Endometrial microvascular endothelial cells (primary cell): ENCODE results near the gene LY6G5C. TPM values are rescaled to one million over a fixed set of nuclear protein-coding genes. Genes with fewer than 3 reads are reported as not detected.

Source experiments
- in situ Hi-C: cut with HindIII; loops from 2 replicates; pipeline ENCODE4 v1.10.0; 2017; ENCODE audit warnings: low sequenced_read_pairs, low pct_unique_long_range_greater_than_20kb; ENCODE audit errors: inconsistent ontology term
- total RNA-seq: library from RNA; depleted of rRNA; stranded (reverse); fragments of >200 nt; gene quantifications from one replicate; pipeline ENCODE4 v1.2.3, GENCODE V29; 2015; ENCODE audit errors: inconsistent ontology term

Gene LY6G5C
- total RNA-seq, 1 donor from 2014 or later: 0.93 TPM

DNA sequence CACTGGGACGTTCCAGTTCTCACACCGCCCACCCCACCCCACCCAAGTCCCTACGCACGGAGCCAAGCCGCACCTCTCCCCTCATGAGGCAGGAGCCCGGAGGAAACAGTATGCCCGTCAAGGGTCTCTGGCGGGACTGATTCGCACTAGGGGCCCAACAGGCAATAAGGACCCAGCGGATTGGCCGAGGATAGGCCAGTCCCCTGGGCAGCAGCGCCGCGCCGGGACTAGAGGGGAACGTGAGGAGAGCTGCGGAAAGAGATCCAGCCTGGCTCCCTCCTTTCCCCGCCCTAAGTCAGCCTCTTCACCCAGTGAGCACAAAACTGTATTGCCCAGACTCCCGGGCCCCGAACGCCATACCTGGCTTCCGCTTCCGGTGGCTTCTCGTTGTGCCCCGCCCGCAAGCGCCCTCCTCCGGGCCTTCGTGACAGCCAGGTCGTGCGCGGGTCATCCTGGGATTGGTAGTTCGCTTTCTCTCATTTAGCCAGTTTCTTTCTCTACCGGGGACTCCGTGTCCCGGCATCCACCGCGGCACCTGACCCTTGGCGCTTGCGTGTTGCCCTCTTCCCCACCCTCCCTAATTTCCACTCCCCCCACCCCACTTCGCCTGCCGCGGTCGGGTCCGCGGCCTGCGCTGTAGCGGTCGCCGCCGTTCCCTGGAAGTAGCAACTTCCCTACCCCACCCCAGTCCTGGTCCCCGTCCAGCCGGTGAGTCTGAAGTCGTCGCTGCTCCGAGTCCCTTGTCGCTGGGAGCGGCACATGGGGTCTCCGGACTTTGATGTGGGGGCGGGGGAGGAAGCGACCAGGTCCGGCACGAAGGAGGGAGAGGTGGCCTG is 15.1 kb downstream of the LY6G5C start, which contains the start of gene CSNK2B:
Gene CSNK2B, plus strand, starts transcription at position 580 of the 836 bp plus-strand sequence. CDS start 752 bp downstream, outside the sequence.
- in situ Hi-C loops: no loop called here

DNA sequence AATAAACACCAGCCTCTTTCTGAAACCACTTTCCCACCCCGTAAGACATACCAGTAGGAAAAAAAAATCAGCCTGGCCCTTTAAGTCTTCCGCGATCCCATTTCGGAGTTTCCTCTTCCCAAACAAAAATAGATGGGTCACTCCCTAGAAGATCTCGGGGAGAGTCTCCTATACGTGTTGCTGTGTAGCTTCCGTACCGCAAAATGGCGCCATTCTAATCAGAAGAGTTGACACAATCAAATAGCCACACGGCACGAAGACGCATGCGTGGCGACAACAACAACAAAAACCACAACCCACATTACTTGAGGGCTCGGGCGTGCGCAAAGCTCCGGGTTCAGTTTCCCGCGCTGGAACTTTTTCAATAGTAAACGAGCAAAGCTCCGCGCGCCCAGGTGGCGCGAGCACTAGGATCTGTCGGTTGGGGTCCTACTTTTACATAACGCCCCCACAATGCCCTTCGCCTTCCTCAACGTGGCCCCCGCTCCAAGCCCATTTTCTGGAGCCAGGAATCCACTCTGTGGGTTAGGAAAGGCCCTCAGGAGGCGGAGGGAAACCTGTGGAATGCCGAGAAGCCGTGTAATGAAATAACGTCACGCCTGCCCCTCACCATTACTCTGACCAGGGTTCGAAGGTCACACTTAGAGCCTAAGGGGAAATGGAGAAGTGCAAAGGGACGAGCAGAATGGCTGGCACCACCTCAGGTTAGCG is 15.9 kb downstream of the LY6G5C start, which contains the start of gene GPANK1:
Gene GPANK1, minus strand, starts transcription at position 208 of the 711 bp plus-strand sequence. CDS start 519 bp downstream, outside the sequence.
- in situ Hi-C loops: no loop called here

DNA sequence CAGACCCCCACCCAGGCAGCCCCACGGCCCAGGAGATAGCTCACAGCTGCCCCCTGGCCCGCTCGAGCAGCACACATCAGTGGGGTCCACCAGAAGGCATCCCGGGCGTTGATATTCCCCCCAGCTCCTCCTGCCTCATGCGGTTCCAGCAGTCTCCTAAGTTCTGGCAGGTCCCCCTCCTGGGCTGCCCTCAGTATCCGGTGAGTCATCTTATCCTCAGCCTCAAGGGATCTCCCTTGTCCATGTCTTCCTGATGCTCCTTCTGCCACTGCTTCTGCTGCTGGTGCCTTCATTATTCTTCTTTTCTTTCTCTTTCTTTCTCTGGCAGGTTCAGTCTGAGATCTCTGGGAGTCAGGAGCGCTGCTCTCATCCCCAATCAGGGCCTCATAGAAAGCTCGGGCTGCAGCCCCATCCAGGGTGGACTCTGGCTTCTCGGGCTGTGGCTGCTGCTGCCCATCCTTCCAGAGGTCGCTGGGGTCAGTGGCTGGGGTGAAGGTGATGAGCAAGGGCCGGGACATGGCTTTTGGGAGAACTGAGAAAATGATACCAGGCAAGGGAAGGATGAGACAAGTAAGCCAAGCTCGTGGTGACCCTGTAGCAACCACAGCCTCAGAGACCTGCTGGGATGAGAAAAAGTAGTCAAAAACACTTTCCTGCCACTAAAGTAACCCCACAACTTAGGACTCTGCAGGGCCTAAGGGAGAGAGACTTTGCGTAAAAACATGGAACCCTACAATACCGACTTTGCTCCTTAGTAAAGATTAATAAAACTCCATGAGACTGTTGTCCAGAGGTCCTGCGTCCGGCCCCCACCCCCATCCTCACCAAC is 16.7 kb downstream of the LY6G5C start:
- in situ Hi-C loops: no loop called here

DNA sequence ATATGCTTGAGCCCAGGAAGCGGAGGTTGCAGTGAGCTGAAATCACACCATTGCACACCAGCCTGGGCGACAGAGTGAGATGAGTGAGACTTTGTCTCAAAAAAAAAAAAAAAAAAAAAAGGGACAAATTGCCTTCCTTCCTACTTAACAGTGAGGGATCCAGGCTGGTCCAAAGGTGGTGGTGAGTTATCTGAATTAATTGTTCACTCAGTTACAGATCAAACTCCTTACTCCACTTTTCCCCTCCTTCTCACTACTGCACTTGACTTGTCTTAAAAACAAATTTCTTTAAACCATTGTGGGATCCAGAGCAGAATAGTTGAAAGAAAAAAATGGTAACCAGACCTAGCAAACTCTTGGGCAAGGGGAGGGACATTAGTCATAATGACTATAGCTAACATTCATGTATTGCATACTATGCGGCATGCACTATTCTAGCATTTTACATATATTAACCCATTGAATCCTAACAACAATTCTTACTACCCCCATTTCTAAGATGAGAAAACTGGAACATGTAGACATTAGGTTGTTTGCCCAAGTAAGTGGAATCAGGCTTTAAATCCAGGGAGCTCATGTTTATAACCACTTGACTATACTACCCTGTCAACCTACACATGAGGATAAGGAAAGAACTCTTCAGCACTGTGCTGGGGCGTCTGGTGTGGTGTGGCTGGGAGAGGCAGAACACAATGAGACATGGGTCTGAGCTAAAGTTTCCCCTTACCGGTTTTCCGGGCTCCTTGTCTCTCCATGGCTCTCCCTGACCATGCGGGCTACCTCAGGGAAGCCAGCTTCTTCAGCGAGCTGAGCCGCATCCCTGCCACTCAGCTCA is 17.5 kb downstream of the LY6G5C start:
- in situ Hi-C loops: no loop called here

DNA sequence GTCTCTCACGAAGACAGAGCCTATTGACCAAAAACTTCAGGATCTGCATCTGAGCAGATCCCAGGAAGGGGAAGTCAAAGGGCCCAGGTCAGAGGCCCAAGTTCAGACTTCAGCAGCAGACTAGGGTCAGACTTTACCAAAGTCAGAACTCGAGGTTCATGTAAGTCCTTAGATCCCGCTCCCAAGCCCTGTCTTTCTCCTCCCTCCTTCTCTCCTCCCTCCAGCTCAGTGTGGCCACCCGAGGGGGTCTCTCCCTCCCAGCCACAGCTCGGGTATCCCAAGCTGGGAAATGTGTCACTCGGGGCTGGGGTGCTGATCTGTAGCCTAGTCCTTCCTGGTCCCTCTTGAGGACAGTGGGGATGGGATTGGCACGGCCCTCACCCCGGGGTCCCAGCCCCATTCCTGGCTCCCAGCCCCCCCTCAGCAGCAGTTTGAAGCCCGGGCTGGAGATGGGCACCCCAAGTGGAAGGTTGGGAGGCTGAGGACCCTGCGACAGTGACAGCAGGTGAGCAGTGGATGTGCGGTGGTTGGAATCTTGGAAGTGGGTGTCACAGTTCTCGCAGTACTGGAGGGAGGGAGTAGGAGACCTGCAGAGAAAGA is 18.6 kb downstream of the LY6G5C start:
- in situ Hi-C loops: no loop called here

DNA sequence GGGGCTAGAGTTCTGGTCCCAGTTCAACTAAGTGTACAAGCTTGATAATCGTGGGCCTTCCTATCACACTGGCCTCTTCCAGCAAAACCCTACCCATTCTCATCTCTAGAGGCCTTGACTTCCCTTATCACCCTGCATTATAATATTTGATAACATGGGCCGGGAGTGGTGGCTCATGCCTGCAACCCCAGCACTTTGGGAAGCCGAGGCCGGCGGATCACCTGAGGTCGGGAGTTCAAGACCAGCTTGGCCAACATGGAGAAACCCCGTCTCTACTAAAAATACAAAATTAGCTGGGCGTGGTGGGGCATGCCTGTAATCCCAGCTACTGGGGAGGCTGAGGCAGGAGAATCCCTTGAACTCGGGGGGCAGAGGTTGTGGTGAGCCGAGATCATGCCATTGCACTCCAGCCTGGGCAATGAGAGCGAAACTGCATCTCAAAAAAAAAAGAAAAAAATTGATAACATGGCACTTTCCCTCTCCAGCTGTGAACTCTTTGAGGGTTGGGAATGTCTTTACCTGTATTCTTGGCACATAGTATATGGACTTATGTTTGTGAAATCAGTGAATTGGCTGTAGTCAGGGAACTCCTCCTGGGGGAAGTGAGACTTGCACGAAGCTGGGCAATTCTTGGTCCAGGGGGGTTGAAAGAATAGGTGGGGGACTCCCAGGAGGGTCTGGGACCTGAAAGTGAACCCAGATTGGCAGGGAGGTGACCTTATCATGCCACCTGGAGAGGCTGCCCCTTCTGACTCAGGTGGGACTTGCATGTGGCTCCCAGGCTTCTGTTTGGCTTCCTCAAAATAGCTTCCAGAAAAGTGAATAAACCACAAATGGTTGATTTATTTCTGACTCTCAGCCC is 19.4 kb downstream of the LY6G5C start:
- in situ Hi-C loops: no loop called here

DNA sequence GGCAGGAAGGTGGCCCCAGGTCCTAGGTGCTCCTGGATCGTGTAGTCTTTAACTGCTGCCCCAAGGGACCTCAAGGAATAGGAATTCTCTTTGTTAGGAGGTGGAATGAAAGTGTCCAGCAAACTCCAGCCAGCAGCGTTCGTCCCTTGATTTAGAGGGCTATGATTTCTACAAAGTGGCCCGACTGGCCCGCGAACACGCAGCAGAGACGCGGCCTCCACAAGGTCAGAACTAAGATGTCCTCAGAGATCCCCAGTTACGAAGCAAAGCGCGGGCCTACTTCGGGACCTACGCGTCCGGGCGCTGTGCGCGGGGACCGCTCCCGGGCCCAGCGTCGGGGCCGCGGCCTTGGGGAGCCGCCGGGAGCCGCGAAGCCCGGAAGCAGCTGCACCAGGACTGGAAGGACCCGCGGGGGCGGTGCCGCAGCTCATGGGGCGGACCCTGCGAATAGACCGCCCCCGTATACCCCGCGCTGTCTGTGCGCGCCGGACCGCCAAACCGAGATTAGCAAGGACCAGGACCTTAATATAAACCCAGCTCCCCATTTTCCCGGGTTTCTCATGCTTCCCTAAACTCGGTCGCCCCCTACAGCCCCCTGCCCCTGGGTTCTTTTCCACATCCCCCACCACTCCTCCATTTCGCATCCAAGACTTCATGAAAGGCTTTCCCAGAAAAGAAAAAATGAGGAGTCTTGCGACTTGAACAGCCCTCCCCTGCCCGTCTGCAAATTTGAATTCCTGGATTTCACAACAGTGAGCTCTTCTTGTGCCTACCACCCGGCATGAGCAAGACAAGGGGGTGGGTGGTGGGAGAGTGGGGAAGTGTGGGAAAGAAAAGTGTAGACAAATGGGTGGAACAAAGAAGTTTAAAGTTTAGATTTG is 20.2 kb downstream of the LY6G5C start, which contains the start of gene C6orf47:
Gene C6orf47, minus strand, starts transcription at position 398 of the 881 bp plus-strand sequence. CDS start 831 bp downstream, outside the sequence.
- in situ Hi-C loops: no loop called here

DNA sequence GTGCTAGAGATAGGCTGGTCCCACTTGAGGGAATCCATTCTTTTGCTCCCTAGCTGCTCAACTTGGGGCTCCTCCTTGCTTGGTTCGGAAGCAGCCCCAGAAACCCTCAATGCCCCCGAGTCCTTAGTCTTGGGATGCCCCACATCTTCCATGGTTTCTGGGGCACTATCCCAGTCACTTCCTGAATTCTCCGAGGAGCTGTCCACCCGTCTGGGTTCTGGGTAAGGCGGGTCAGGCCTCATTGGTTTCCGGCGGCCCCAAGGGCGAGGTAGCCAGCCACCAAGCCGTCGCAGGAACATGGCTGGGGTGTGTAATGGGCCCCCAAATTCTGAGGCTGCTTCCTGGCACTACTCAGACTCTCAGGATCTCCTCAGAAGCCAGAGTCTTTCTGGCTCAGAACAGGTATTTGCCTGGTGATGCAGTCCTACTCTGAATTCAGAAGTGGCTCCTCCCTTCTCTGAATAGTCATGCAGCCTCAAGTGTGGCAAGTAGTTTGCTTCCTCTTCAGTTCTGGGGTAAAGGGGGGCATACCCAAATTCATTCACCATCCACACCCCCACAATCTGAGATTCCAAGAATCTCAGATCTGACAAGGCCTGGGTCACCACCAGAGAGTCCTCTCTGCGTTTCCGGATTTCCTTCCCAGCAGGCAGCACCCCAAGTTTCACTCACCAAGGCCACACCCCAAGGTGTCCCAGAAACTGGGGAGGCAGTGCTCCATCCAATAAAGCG is 21.1 kb downstream of the LY6G5C start:
- in situ Hi-C loops: no loop called here

DNA sequence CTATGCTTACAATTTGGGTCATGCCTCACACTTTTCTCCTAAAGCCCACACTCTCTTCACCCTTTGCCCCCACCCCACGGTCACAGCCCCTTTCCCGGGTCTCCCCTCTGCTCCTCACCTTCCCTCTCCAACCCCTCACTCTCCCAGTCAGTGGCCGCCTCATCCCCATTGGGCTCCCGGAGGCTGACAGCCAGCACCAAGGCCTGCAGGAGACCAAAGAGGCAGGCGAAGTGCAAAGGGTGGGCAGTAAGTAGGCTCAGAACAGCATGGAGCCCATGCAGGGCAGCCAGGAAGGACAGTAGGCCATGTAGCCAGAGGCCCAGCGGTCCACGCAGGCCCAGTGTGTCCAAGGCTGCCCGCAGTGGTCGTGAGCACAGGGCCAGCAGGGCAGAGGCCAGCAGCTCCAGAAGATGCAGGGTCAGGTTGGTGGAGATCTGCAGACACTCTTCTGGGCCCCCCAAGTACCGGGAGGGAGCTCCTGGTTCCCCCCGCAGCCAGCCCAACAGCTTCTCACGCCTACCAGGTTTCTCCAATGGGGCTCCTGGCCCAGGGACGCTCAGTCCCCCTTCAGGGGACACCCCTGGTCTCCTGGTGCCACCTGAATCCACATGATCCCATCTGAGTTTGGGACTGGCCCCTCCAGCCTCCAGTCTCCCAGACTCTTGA is 21.8 kb downstream of the LY6G5C start:
- in situ Hi-C loops: no loop called here

DNA sequence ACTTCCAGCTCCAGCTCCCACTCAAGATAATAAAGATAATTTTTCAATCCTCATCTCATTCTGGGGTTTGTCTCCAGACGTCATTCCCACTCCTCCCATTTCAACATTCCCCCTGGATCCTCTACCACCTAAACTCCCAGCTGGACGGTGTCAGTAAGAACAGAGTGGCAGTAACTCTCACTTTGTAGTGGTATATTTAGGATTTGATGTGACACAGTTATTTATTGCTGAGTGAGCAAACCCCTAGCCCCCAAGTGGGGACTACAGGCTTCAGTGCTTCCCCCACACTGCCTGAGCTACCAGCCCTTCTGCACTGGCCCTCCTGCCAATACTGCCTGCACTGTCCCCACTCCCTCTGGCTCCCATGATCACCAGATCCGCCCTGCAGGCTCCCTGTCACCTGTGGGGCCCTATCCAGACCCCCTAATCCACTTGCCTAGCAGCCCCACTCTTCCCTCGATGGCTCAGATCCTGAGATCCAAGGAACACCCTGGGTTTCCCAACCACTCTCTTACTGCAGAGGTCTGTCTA is 22.6 kb downstream of the LY6G5C start:
- in situ Hi-C loops: no loop called here

DNA sequence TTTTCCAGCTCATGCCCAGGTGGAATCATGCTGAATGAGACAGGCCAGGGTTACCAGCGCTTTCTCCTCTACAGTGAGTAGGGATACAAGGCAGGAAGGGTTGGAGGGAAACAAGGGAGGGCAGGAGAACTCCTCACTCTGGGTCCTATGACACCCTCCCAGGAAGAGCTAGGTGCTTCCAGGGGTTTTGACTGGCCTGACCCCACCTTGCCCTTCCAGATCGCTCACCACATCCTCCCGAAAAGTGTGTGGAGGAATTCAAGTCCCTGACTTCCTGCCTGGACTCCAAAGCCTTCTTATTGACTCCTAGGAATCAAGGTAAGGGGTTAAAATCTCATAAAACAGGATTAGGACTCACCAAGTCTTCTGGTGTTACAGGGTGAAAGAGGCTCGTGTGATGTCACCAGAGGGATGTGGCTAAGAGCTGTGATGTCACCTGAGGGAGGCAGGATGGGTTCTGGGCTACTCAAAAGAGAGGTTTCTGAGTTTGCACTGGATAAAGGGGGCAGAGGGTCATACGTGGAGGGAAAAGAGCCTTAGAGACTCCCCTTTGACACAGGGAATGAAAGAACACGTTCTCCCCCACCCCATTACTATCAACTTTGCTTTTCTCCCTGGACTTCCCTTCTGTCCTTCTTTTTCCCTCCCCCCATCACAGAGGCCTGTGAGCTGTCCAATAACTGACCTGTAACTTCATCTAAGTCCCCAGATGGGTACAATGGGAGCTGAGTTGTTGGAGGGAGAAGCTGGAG is 23.3 kb downstream of the LY6G5C start:
- in situ Hi-C loops: no loop called here

DNA sequence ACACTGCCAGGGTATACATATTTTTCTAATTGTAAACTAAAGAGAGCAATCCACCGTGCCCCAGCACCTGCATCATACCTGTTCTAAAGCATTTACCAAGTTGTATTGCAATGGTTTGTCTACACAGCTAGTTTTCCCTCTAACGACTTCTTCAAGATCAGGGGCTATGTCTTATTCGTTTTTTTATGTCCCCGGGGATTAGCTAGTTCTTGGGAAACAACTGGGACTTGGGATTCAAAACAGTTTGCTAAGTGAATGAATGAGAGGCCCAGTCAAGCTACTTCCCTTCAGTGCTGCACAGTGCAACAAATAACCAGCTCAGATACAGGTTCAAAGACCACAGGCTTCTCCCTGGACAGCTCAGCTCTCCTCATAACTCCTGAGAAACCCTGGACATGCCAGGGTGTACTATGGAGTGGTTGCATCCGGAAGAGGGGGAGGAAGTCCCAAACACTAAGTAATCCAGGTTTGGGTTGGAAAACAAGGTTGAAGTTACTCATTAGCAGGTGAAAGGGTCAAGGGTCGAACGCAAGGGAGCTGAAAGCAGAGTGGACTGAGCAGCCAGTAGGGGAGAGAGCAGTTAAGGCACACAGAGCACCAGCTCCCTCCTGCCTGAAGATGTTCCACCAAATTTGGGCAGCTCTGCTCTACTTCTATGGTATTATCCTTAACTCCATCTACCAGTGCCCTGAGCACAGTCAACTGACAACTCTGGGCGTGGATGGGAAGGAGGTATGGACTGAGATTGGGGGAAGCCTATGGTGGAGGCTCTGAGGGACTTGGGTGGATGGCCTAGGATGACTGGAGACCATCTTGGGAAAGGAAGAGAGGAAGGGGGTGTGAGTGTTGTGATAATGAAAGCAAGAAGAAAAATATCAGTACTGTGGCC is 25.3 kb downstream of the LY6G5C start, which contains the start of gene APOM:
Gene APOM, plus strand, starts transcription at position 546 of the 889 bp plus-strand sequence. Its CDS starts 73 bp downstream, at position 619.
- in situ Hi-C loops: no loop called here
